Right lobe of liver (tissue), 6 donors: Measurements from ENCODE around the gene CDK2. TPM values are rescaled to one million over a fixed set of nuclear protein-coding genes. Genes with fewer than 3 reads are reported as not detected.

Experiments
- ATAC-seq, 4 donors: fragments of 200-7000 bp; cut with Tn5 transposase; one replicate each; pipeline ENCODE4 v1.9.1; 2020; ENCODE audit warnings: mild to moderate bottlenecking in 4 of 4, moderate library complexity in 4 of 4
- DNase-seq, 3 donors: peaks; one replicate each; pipeline ENCODE4 v3.0.0-alpha.2; 2020
- H3K27ac ChIP-seq, 3 donors: fragments of 200-600 bp; one replicate each; pipeline ENCODE4 v1.8.0; 2022
- H3K27me3 ChIP-seq, 2 donors: fragments of 200-600 bp; one replicate each; pipeline ENCODE4 v1.8.0; 2022
- H3K36me3 ChIP-seq, 4 donors: fragments of 200-600 bp; sonication (generic) in 1 of 4; one replicate each; pipeline versions ENCODE4 v1.5.1 to v1.8.0; 2017 to 2022; ENCODE audit warnings: control low read depth in 1 of 4
- H3K4me1 ChIP-seq, 4 donors: fragments of 200-600 bp; sonication (generic) in 1 of 4; one replicate each; pipeline versions ENCODE4 v1.5.1 to v1.8.0; 2017 to 2022; ENCODE audit warnings: control low read depth in 1 of 4
- H3K4me3 ChIP-seq, 3 donors: fragments of 200-600 bp; one replicate each; pipeline ENCODE4 v1.8.0; 2022
- H3K9me3 ChIP-seq, 4 donors: fragments of 200-600 bp; sonication (generic) in 1 of 4; one replicate each; pipeline versions ENCODE4 v1.5.1 to v1.8.0; 2017 to 2022; ENCODE audit warnings: control low read depth in 1 of 4
- CTCF ChIP-seq, 4 donors: fragments of 200-600 bp in 3 of 4; fragments of 450-650 bp in 1 of 4; IDR thresholded peaks; one replicate each; pipeline versions ENCODE4 v1.5.1 to v1.8.0; 2016 to 2022; ENCODE audit warnings: antibody characterized with exemption in 4 of 4, mild to moderate bottlenecking in 2 of 4
- POLR2A ChIP-seq: fragments of 450-650 bp; IDR thresholded peaks from one replicate; pipeline ENCODE4 v1.6.1; 2017; ENCODE audit warnings: antibody characterized with exemption, mild to moderate bottlenecking
- WGBS: methylation state at CpG from one replicate; pipeline ENCODE4 v1.1.6; 2018; ENCODE audit warnings: low coverage, low lambda C conversion rate; ENCODE audit not compliant: insufficient coverage; ENCODE audit errors: missing lambda C conversion rate; 5-methylcytosine and 5-hydroxymethylcytosine counted together
- intact Hi-C, 2 donors: fragments of 100-400 bp; cut with DNase I; formaldehyde crosslinking; loops; one replicate each; pipeline versions ENCODE4 v1.11.2 to v1.14.1; 2022
- total RNA-seq, 6 experiments: library from RNA; depleted of rRNA in 2 of 6; stranded (reverse); fragments of >200 nt in 2 of 6; fragmentation: NEBNext Ultra II Directional in 3 of 6; extraction: Animal tissue kit (Norgen Biotek cat#: 25700) in 3 of 6; gene quantifications; one replicate each; pipeline versions ENCODE4 v1.1.0 to v1.2.4, GENCODE V29; 2016 to 2023
- donor health status: DM: no; HTN: yes; CAD: no.
- donor health status: DM: no; HTN: no; CAD: no.
- donor health status: DM: no; HTN: no; CAD: no.
- donor health status: DM: no; HTN: yes; CAD: no.
- donor health status: DM: no; HTN: yes; CAD: no.

Gene CDK2
- total RNA-seq, 6 experiments from 2014 or later = 8.0 to 14.9 (median 10.6) TPM

- H3K36me3 ChIP-seq = no peaks in the 10 kb centered on the region
Observed at GRCh38 chr12:55942055-55942454, 24.6 kb upstream of the CDK2 start.

GRCh38 chr12:55942577-55943136 is 24.0 kb upstream of the CDK2 start:
- Histone ChIP-seq H3K27me3 (no peaks in the 10 kb centered on the region), H3K27ac (no peak overlapping the region), H3K4me1 (no peaks in the 10 kb centered on the region), H3K4me3 (no peak overlapping the region), H3K36me3 (no peaks in the 10 kb centered on the region), H3K9me3 (no peaks in the 10 kb centered on the region)
- 87% methylated on average over 1 of the region's 1 CpG for WGBS
- DNase-seq (no peak), ATAC-seq (no peak)
- no peak for TF ChIP-seq POLR2A
- TF ChIP-seq CTCF (IDR thresholded peaks at IDR 0.05) = no peak
- intact Hi-C loops = no loop called here

More at GRCh38 chr12:55942055-55942454, 24.6 kb upstream of the CDK2 start:
- H3K4me1 ChIP-seq = no peaks in the 10 kb centered on the region
- TF ChIP-seq CTCF (IDR thresholded peaks at IDR 0.05) = no peak
- no peak for TF ChIP-seq POLR2A
- H3K4me3 ChIP-seq = no peak overlapping the region
- H3K27ac ChIP-seq = no peak overlapping the region
- WGBS = 62% methylated on average over 4 of the region's 4 CpGs
- ATAC-seq (no peak), DNase-seq (no peak)
- no peaks in the 10 kb centered on the region for H3K27me3 ChIP-seq
- H3K9me3 ChIP-seq = no peaks in the 10 kb centered on the region
- intact Hi-C loops = no loop called here

- Histone ChIP-seq H3K27me3 (no peaks in the 10 kb centered on the region), H3K27ac (no peak overlapping the region), H3K4me1 (no peaks in the 10 kb centered on the region), H3K9me3 (no peaks in the 10 kb centered on the region), H3K4me3 (no peak overlapping the region), H3K36me3 (no peaks in the 10 kb centered on the region)
- intact Hi-C loops = no loop called here
- no peak for ATAC-seq
- no peak for DNase-seq
- no peak for TF ChIP-seq POLR2A
- 84% methylated on average over 5 of the region's 6 CpGs for WGBS
Observed at GRCh38 chr12:55946553-55946952, 20.1 kb upstream of the CDK2 start.

- no peaks in the 10 kb centered on the region for H3K27me3 ChIP-seq
- H3K4me1 ChIP-seq = no peaks in the 10 kb centered on the region
- H3K4me3 ChIP-seq = no peak overlapping the region
- H3K9me3 ChIP-seq = no peaks in the 10 kb centered on the region
- no peaks in the 10 kb centered on the region for H3K36me3 ChIP-seq
- ATAC-seq (peak in 1 of 4 donors; percentile 6), DNase-seq (no peak)
- no CpG with 5 or more reads among the region's 4 CpGs for WGBS
- no peak overlapping the region for H3K27ac ChIP-seq
- intact Hi-C loops = no loop called here
- no peak for TF ChIP-seq POLR2A
- TF ChIP-seq CTCF (IDR thresholded peaks at IDR 0.05) = no peak
Observed at GRCh38 chr12:55955344-55955743, 11.3 kb upstream of the CDK2 start.

- H3K9me3 ChIP-seq = no peaks in the 10 kb centered on the region
- 78% methylated on average over 3 of the region's 6 CpGs for WGBS
- intact Hi-C loops = no loop called here
- DNase-seq = no peak
- no peak overlapping the region for H3K4me3 ChIP-seq
- H3K27me3 ChIP-seq = no peaks in the 10 kb centered on the region
- no peaks in the 10 kb centered on the region for H3K4me1 ChIP-seq
- no peaks in the 10 kb centered on the region for H3K36me3 ChIP-seq
- TF ChIP-seq POLR2A (no peak), CTCF (IDR thresholded peaks at IDR 0.05) (no peak)
- ATAC-seq = peak in 2 of 4 donors; percentile 17 to 32
- H3K27ac ChIP-seq = no peak overlapping the region
Observed at GRCh38 chr12:55955800-55956508, 10.7 kb upstream of the CDK2 start.
